GM12873 (cell line): ENCODE data around the gene HABP2.
A peak's percentile ranks its signal among the peaks of the same experiment; 100 is the strongest.

Experiments
- TF ChIP-seq, protein P1 (sequence below): IDR thresholded peaks from 2 replicates; pipeline ENCODE4 v1.5.1; 2012; ENCODE audit warnings: low read depth, mild to moderate bottlenecking, moderate library complexity, low read length, control low read depth; ENCODE audit not compliant: insufficient read depth; ENCODE audit errors: missing control alignments

Gene HABP2

DNA sequence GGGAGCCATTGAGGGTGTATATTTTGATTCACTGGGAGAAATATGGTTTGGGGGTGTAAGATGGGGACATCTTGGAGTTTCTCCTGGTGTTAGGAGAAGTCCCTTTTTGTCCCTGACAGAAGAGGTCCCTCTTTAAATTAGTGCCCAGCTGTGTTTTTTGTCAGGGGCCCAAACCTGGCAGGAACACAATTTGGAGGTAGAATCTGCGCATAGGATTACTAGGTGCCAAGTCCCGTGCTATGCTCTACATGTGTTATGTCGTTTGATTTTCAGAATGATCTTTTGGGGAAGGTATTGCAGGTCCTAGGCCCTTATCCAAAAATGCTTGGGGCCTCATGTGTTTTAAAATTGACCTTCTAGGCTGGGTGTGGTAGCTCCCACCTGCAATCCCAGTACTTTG is 36.8 kb upstream of the HABP2 start:
- TF ChIP-seq, protein P1, sequence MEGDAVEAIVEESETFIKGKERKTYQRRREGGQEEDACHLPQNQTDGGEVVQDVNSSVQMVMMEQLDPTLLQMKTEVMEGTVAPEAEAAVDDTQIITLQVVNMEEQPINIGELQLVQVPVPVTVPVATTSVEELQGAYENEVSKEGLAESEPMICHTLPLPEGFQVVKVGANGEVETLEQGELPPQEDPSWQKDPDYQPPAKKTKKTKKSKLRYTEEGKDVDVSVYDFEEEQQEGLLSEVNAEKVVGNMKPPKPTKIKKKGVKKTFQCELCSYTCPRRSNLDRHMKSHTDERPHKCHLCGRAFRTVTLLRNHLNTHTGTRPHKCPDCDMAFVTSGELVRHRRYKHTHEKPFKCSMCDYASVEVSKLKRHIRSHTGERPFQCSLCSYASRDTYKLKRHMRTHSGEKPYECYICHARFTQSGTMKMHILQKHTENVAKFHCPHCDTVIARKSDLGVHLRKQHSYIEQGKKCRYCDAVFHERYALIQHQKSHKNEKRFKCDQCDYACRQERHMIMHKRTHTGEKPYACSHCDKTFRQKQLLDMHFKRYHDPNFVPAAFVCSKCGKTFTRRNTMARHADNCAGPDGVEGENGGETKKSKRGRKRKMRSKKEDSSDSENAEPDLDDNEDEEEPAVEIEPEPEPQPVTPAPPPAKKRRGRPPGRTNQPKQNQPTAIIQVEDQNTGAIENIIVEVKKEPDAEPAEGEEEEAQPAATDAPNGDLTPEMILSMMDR = no peak

DNA sequence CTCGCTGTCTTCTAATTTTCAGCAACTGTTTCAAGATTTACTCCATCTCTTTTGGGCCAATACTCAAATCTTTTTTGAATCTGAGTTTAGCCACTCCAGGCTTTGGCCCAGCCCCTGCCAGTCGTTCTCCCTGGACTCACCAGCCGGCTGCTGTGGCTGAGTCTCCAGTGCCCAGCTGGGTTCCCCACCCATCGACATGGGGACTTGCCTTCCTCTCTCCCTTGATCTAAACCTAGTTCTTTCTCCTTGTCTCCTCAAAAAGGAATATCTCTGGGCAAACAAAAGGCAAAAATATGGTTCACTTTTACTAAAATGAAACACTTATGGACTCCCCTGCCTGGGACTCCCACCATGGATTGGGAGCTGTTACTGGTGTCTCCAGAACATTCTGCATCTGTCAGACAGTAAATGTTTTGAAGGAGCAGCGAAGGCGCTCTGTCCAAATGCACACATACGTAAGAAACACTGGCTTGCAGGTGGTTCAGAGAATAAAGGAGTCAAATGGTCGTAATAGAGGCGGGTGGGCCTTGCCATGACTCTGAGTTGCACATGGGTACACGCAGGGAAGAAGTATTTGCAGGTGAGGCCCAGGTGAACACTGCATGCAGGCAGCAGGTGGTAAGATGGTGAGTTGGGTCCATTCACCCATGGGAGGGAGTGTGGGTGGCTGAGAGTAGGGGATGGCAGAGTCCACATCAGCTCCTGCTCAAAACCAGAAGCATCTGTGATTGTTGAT is 35.5 kb upstream of the HABP2 start:
- TF ChIP-seq, protein P1 = no peak

DNA sequence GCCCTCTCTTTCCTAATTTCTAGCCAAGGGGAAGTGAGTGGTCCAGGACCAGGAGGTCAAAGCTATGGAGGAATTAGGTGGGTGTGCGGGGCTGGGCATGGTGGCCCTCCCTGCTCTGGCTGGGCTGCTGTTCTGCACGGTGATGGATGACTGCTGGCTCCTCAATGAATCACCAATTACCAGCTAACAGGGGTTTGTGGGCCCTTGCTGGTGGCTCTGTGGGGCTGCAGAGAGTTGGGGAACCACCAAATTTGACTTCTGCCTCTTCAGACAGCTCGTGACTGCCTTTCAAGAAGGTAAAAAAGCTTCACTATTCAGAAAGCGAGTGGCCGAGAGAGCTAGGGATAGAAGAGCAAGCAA is 35.0 kb upstream of the HABP2 start:
- TF ChIP-seq, protein P1 = no peak

DNA sequence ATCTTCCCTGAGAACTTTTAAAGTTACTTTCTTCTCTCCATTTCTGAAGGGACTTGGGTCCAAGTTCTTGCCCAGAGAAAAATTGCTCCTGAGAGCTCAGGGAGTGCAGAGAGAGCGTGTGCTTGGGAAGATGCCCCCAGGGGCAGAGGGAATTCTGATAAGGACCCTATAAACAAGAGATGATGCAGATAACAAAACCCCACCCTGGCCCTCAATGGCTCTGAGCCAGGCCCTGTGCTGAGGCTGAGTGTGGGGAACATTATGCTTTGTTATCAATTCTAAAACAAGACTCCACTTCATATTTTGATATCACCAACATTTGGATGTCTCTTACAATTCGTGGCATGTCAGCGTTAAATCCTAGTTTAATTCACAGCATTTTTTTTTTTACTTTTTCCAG is 34.4 kb upstream of the HABP2 start:
- TF ChIP-seq, protein P1 = no peak

DNA sequence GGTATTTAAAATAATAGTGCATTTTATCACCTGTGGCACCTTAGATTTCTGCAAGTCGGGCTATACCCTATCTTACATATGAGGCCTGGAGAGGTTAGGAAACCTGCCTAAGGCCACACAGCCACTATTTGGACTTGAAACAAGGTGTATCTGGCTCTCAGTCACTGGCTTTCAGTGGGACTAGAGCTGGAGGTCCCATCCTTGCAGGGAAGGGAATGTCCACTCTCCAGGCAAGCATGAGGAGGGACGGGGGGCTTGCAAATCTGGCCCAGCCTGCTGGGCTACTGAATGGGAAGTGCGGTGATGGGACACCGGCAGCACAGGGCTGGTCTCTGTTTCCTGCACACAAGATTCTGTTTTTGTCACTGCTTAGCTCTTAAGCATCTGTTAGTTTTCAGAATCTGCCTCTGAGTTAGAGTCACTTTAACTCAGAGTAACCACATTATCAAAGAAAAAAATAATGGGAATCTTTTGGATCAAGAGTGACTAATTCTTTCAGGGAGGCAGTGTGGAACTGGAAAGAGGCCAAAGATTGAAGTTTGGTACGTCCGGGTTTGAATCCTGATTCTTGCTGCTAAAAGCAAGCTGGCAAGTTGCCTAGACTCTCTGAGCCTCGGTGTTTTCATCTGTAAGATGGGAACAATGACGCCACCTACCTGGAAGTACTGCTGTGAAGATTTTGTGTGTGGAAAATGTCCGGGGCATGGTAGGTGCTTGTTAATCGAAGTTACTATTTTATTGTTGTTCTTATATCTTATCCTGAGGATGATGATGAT is 33.8 kb upstream of the HABP2 start:
- TF ChIP-seq, protein P1 = no peak

DNA sequence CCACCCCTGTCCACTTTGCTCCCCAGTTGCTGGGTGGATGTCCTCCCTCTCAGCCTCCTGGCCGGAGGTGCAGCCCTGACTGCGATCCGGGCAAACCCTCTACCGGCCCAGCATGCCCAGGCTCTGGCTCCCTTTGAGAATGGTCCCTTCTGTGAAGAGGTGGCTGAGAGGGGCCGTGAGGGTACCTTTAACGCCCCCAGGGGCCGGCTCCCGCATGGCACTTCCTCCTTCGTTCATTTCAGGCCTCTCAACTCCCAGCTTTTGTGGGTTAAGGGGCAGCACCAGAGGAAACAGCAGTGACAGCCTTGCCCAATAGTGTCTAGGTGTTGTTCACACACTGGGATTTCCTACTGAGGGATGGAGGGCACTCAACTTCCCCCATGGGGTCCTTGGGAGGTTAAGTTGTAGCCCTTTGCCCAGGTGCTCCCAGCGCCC is 33.2 kb upstream of the HABP2 start:
- TF ChIP-seq, protein P1 = peak; percentile 18

DNA sequence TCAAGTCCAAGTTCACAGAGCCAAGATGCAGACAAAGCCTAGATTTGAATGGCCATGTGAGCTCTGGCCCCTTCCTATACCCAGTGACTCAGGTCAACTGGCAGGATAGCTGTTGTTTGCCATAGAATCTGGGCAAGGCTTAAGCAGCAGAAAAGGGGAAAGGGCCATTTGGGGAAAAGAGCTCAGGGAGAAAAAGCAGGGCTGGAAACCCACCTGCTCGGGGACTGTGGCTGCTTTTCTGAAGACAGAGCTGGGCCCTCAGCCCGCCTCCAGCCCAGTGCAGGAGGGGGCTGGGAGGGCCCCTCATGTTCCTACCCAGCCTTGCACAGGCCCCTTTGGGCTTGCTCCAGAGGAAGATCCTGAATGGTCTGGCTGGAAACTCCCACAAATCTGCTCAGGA is 32.6 kb upstream of the HABP2 start:
- TF ChIP-seq, protein P1 = no peak
